ENCODE data around the gene MDH1B.

DNA sequence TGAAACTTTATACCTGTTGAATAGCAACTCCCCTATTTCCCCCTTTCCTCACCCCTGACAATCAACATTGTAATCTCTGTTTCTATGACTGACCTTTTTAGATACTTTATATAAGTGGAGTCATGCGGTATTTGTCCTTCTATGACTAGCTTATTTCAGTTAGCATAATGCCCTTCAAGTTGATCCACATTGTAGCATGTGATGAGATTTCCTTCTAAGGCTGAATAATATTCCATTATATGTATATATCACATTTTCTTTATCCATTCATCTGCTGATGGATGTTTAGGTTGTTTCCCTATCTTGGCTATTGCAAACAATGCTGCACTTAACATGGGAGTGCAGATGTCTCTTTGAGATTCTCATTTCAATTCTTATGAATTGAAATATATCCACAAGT, 9.7 kb upstream of the MDH1B start:
- TF ChIP-seq, protein P1, sequence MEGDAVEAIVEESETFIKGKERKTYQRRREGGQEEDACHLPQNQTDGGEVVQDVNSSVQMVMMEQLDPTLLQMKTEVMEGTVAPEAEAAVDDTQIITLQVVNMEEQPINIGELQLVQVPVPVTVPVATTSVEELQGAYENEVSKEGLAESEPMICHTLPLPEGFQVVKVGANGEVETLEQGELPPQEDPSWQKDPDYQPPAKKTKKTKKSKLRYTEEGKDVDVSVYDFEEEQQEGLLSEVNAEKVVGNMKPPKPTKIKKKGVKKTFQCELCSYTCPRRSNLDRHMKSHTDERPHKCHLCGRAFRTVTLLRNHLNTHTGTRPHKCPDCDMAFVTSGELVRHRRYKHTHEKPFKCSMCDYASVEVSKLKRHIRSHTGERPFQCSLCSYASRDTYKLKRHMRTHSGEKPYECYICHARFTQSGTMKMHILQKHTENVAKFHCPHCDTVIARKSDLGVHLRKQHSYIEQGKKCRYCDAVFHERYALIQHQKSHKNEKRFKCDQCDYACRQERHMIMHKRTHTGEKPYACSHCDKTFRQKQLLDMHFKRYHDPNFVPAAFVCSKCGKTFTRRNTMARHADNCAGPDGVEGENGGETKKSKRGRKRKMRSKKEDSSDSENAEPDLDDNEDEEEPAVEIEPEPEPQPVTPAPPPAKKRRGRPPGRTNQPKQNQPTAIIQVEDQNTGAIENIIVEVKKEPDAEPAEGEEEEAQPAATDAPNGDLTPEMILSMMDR (conservative IDR thresholded peaks at IDR 0.05; ENCODE audit: low read length): no peak
- no peak for TF ChIP-seq EZH2phosphoT487 (IDR thresholded peaks at IDR 0.05; ENCODE audit: borderline replicate concordance)
